Renal cortical epithelial cell (primary cell): Measurements from ENCODE around the gene BCL6B. TPM values are rescaled to one million over a fixed set of nuclear protein-coding genes. Genes with fewer than 3 reads are reported as not detected.

Experiments
- DNase-seq: peaks from one replicate; pipeline ENCODE4 v3.0.0-alpha.2; 2011; ENCODE audit warnings: low read depth
- total RNA-seq: library from RNA; depleted of rRNA; stranded (reverse); fragments of >200 nt; gene quantifications from 2 replicates; pipeline ENCODE4 v1.2.3, GENCODE V29; 2014

The BCL6B gene
- total RNA-seq, 1 donor from 2014 or later = 0.05 TPM

GRCh38 chr17:7060165-7060891 is 37.5 kb downstream of the BCL6B start:
- peak; percentile 97 for DNase-seq

GRCh38 chr17:7063518-7064094 is 40.8 kb downstream of the BCL6B start:
- peak; percentile 31 for DNase-seq

DNA sequence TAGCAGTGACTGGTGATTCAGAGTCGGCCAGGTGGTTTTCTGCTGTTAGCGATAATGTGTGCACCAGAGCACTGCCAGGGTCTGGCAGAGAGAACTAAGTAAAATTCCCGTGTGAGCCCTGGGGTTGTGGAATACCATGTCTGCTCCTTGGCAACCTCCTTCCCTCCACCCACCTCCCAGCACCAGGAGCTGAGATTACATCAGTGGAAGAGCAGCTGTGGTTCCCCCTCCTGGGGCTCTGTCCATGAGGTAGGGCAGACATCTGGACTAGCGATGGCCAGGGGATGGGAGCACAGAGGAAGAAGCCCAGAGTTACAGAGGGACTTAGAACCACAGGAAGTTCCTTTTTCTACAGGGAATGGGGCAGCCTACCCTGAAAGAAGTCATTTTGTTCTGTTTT is 41.4 kb downstream of the BCL6B start:
- DNase-seq = peak; percentile 58

GRCh38 chr17:7067198-7067597 is 44.3 kb downstream of the BCL6B start:
- no peak for DNase-seq

- no peak for DNase-seq
Measured at GRCh38 chr17:7068268-7068667, 45.4 kb downstream of the BCL6B start.

DNA sequence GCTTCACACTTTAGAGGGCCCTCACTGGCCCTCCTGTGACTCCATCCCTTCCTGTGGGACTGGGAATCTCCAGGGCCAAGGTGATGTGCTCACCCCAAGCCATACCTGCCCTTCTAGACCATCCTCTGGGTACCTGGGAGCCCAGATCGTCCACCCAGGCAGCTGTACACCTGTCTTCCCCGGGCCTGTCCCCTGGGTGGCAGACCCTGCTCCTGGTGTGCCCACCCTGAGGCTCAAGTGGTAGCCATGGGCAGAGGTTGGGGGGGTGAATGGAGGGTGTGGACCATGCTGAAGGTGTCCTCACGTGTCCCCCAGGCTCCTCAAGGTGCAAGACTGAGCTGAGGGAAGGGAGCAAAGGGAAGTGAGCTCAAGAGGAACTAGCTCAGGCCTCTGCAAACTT is 47.9 kb downstream of the BCL6B start:
- no peak for DNase-seq

DNA sequence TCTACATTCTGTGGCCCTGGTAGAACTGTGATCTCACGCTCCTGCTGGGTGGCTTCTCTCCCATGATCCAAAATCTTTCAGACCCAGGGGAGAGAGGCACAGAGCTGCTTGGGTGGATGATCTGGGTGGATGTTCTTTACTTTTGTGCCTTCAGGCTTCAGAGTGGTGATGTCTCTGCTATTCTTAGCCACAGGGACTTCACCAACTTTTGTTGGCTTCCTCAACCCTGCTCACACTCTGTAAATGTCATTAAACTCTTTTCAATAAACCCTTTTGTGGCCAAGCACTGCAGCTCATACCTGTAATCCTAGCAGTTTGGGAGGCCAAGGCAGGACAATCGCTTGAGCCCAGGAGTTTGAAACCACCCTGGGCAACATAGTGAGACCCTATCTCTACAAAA is 49.6 kb downstream of the BCL6B start:
- DNase-seq = no peak

DNA sequence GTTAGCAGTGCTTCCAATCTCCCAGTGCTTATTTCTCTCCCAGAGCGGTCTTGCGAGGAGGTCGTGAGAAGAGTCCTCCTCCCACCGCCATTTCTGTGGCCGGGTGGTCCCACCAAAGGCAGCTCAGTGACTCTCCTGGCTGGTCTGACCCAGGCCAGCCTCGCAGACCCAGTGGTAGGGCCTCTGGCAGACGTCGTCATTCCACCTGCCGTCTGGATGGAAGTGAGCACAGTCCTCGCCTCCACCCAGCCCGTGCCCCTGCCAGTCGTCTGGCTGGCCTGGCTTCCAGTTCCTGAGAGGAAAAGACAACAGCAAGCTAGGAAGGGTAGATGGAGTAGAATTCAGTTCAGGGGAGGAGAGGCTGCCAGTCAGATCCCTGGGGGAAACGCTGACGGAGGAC is 52.1 kb downstream of the BCL6B start:
- DNase-seq = no peak

DNA sequence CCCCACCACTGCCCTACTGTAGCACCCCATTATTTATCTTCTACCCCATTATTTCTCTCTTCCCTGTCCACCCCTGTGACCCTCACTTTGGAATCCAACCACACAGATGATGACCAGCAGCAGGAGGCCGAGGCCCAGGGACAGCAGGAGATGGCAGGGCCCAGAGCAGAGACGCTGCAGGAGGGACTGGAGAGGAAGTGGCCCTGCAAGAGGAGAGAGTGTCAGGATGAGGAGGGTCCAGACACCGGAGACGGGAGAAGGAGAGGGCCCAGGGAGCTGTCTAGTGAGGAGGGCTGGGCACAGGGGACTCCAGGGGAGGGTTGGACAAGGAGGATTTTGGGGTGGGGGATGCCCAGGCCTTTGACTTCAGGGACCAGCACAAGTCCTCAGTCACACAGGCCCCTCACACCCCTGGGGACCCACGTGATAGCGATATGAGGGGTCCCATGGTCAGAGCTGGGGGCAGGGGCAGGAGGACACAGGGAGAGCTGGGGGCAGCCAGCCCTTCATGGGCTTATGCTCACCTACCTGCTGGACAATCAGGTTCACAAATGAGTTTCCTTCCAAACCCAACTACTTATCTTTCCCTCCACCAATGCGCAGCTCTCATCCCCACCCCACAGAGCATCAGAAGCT is 55.2 kb downstream of the BCL6B start:
- DNase-seq = no peak

DNA sequence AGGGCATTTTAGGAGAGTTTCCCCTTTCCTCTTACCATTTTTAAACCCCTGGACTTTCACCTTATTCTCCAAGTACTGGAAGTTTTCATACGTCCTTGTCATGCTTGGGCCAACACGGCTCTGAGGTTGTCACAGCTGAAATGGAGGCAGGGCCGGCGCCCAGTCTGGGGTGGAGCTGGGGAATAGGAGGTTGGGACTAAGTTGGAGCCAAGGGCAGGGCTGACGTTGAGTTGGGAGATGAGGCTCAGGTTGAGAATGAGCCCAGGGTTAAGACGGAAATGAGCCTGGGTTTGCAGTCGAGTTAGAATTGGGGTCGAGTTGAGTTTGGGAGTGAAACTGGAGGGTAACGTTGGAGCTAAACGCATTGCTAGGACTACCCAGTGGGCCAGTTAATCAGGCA is 55.9 kb downstream of the BCL6B start:
- DNase-seq = no peak

Other genes with a start within 250 kb of the BCL6B start
- gene FBXO39, start 246.8 kb upstream of the BCL6B start, total RNA-seq = 0.20 TPM in 1 of 2 replicates, not detected in the other
- not detected in 2 replicates for gene TEKT1, start 191.3 kb upstream of the BCL6B start, total RNA-seq
- not detected in 2 replicates for gene ALOX12, start 27.0 kb upstream of the BCL6B start, total RNA-seq
- 31.4 and 40.3 TPM in 2 replicates for gene RNASEK, start 10.4 kb upstream of the BCL6B start, total RNA-seq
- gene SLC16A13, start 13.0 kb downstream of the BCL6B start, total RNA-seq = 0.99 and 1.0 TPM in 2 replicates
- not detected in 2 replicates for gene SLC16A11, start 21.0 kb downstream of the BCL6B start, total RNA-seq
- not detected in 2 replicates for gene CLEC10A, start 57.2 kb downstream of the BCL6B start, total RNA-seq
- not detected in 2 replicates for gene ASGR2, start 91.8 kb downstream of the BCL6B start, total RNA-seq
- gene ASGR1, start 156.3 kb downstream of the BCL6B start, total RNA-seq = 0.60 and 0.87 TPM in 2 replicates
- gene DLG4, start 196.8 kb downstream of the BCL6B start, total RNA-seq = 2.1 and 22.2 TPM in 2 replicates
- gene ACADVL, start 196.9 kb downstream of the BCL6B start, total RNA-seq = 307 and 382 TPM in 2 replicates
- 26.4 and 47.5 TPM in 2 replicates for gene DVL2, start 211.5 kb downstream of the BCL6B start, total RNA-seq
- 41.2 and 50.7 TPM in 2 replicates for gene PHF23, start 216.4 kb downstream of the BCL6B start, total RNA-seq
- gene GABARAP, start 219.4 kb downstream of the BCL6B start, total RNA-seq = 137 and 148 TPM in 2 replicates
- 19.4 and 53.9 TPM in 2 replicates for gene CTDNEP1, start 228.7 kb downstream of the BCL6B start, total RNA-seq
- 22.1 and 24.8 TPM in 2 replicates for gene ELP5, start 229.2 kb downstream of the BCL6B start, total RNA-seq
- gene CLDN7, start 239.4 kb downstream of the BCL6B start, total RNA-seq = 25.1 and 306 TPM in 2 replicates